Stimulated activated CD4-positive, alpha-beta T cell treated with anti-CD3 and anti-CD28 coated beads, Interleukin-4, amount 100 ng/mL, for 48 hours (primary cell): ENCODE results near the gene KCTD1.
A peak's percentile ranks its signal among the peaks of the same experiment; 100 is the strongest.

Source experiments
- DNase-seq, 2 donors: peaks; one replicate each; pipeline ENCODE4 v3.0.0-alpha.2; 2020; ENCODE audit warnings: low read depth in 2 of 2

Gene KCTD1

GRCh38 chr18:26549263-26550094, 1.1 kb upstream of the KCTD1 start:
- DNase-seq = no peak

- DNase-seq = peak; percentile 27 to 44
These were observed 523 bp downstream of the KCTD1 start for GRCh38 chr18:26547646-26548414.

- DNase-seq = no peak
These were observed 1.3 kb downstream of the KCTD1 start for GRCh38 chr18:26546875-26547645.

GRCh38 chr18:26546170-26546874, 2.0 kb downstream of the KCTD1 start:
- DNase-seq = no peak

- DNase-seq = no peak
These were observed 2.8 kb downstream of the KCTD1 start for GRCh38 chr18:26545335-26546123.

GRCh38 chr18:26544451-26544850, 3.9 kb downstream of the KCTD1 start:
- DNase-seq = no peak

- no peak for DNase-seq
These were observed 5.0 kb downstream of the KCTD1 start for GRCh38 chr18:26543373-26543772.

- DNase-seq = no peak
These were observed 8.2 kb downstream of the KCTD1 start for GRCh38 chr18:26540043-26540628.

GRCh38 chr18:26538524-26538923, 9.8 kb downstream of the KCTD1 start:
- no peak for DNase-seq

GRCh38 chr18:26536664-26537063, 11.7 kb downstream of the KCTD1 start:
- DNase-seq = no peak

GRCh38 chr18:26536032-26536431, 12.3 kb downstream of the KCTD1 start:
- no peak for DNase-seq

- DNase-seq = no peak
These were observed 12.7 kb downstream of the KCTD1 start for GRCh38 chr18:26535630-26536029.

GRCh38 chr18:26532367-26533340, 15.7 kb downstream of the KCTD1 start:
- no peak for DNase-seq

- DNase-seq = no peak
These were observed 16.6 kb downstream of the KCTD1 start for GRCh38 chr18:26531605-26532298.

GRCh38 chr18:26526966-26527234, 21.5 kb downstream of the KCTD1 start:
- no peak for DNase-seq

GRCh38 chr18:26526128-26526965, 22.0 kb downstream of the KCTD1 start:
- DNase-seq = no peak

GRCh38 chr18:26524504-26525351, 23.6 kb downstream of the KCTD1 start:
- no peak for DNase-seq
